ENCODE results near the gene LIX1L. TPM values are rescaled to one million over a fixed set of nuclear protein-coding genes. Genes with fewer than 3 reads are reported as not detected.

The LIX1L gene
- 10 to 100 TPM in 1 of 6 donors, 1 to 10 TPM in 5; 3.3 to 10.3 (median 5.8) TPM for total RNA-seq
- polyA plus RNA-seq: 1 to 10 TPM; 2.9 to 6.8 TPM

- FAIRE-seq (no peak), DNase-seq (peak; percentile 91 to 98 (median 96)), ATAC-seq (peak; percentile 89 to 93 (median 92))
- 0 to 1% methylated on average over 60 of the region's 60 CpGs for WGBS, 2 donors
- intact Hi-C loops (cut with DNase I): no loop called here
- Histone ChIP-seq H3K4me1 (peaks cover 7 to 35% (median 24%) of the 10 kb centered on the region in 3 donors), H3K27ac (peak within 1 kb of the TSS; percentile 27 to 89 (median 80)), H3K4me3 (peak within 1 kb of the TSS; percentile 43 to 93 (median 78)), H3K9me3 (no peaks in the 10 kb centered on the region), H3K27me3 (no peaks in the 10 kb centered on the region), H3K36me3 (no peaks in the 10 kb centered on the region)
- TF ChIP-seq, protein P1, sequence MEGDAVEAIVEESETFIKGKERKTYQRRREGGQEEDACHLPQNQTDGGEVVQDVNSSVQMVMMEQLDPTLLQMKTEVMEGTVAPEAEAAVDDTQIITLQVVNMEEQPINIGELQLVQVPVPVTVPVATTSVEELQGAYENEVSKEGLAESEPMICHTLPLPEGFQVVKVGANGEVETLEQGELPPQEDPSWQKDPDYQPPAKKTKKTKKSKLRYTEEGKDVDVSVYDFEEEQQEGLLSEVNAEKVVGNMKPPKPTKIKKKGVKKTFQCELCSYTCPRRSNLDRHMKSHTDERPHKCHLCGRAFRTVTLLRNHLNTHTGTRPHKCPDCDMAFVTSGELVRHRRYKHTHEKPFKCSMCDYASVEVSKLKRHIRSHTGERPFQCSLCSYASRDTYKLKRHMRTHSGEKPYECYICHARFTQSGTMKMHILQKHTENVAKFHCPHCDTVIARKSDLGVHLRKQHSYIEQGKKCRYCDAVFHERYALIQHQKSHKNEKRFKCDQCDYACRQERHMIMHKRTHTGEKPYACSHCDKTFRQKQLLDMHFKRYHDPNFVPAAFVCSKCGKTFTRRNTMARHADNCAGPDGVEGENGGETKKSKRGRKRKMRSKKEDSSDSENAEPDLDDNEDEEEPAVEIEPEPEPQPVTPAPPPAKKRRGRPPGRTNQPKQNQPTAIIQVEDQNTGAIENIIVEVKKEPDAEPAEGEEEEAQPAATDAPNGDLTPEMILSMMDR (IDR thresholded peaks at IDR 0.05): no peak
Measured at GRCh38 chr1:145957443-145958319, at the start of gene LIX1L. Gene LIX1L (minus strand): TSS chr1:145958017. CDS start chr1:145957927, 90 bp downstream.

GRCh38 chr1:146001709-146002108 is 43.9 kb upstream of the LIX1L start:
- intact Hi-C loops (cut with DNase I): no loop called here
- no peaks in the 10 kb centered on the region for H3K9me3 ChIP-seq
- 93 to 98% methylated on average over 2 of the region's 2 CpGs for WGBS, 2 donors
- no peak for FAIRE-seq
- H3K4me1 ChIP-seq: peaks cover 16 to 26% (median 19%) of the 10 kb centered on the region in 3 donors
- no peak for ATAC-seq
- H3K27me3 ChIP-seq: no peaks in the 10 kb centered on the region
- no peak overlapping the region for H3K4me3 ChIP-seq
- TF ChIP-seq, protein P1 (IDR thresholded peaks at IDR 0.05): no peak
- no peaks in the 10 kb centered on the region for H3K36me3 ChIP-seq
- H3K27ac ChIP-seq: no peak overlapping the region
- DNase-seq: no peak

GRCh38 chr1:145999321-146000024 is 41.7 kb upstream of the LIX1L start:
- peak in 3 of 4 donors; percentile 7 to 51 (median 14) for ATAC-seq
- Histone ChIP-seq H3K4me1 (peaks cover 16 to 26% (median 19%) of the 10 kb centered on the region in 3 donors), H3K27me3 (no peaks in the 10 kb centered on the region), H3K36me3 (peaks cover 0 to 19% (median 5%) of the 10 kb centered on the region in 3 donors), H3K27ac (peak overlapping the region; percentile 29 to 96 (median 85)), H3K4me3 (peak overlapping the region in 2 of 4 donors; percentile 9 to 93), H3K9me3 (no peaks in the 10 kb centered on the region)
- no peak for FAIRE-seq
- peak in 4 of 6 donors; percentile 52 to 64 (median 58) for DNase-seq
- WGBS, 2 donors: 5% methylated on average over 5 of the region's 5 CpGs
- intact Hi-C loops (cut with DNase I): no loop called here
- TF ChIP-seq, protein P1 (IDR thresholded peaks at IDR 0.05): no peak

DNA sequence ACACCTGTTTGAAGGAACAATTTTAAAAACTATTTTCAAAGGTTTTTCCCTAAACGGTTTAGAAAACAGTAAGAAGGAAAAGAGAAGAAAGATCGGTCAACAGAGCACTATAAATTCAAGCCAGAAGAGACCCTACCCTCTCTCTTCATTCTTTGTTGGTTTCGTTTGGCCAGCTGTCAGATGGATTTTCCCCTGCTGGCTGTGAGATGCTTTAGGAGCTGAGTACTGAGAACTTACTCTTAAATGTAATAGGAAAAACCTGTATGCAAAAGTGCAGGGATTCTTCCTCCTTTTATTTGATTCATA is 39.9 kb upstream of the LIX1L start:
- Histone ChIP-seq H3K27me3 (no peaks in the 10 kb centered on the region), H3K9me3 (no peaks in the 10 kb centered on the region), H3K4me3 (peak overlapping the region in 3 of 4 donors; percentile 57 to 93 (median 69)), H3K27ac (peak overlapping the region in 3 of 4 donors; percentile 57 to 96 (median 90)), H3K4me1 (peaks cover 16 to 35% (median 19%) of the 10 kb centered on the region in 3 donors), H3K36me3 (peaks cover 0 to 36% (median 20%) of the 10 kb centered on the region in 3 donors)
- intact Hi-C loops (cut with DNase I): no loop called here
- TF ChIP-seq, protein P1 (IDR thresholded peaks at IDR 0.05): no peak
- FAIRE-seq (no peak), ATAC-seq (no peak), DNase-seq (no peak)
- 30 to 40% methylated on average over 3 of the region's 3 CpGs for WGBS, 2 donors
